ENCODE data around the gene RHBDL2. TPM values are rescaled to one million over a fixed set of nuclear protein-coding genes. Genes with fewer than 3 reads are reported as not detected.

Gene RHBDL2
- total RNA-seq, 1 donor, result 0.72 TPM

GRCh38 chr1:38891753-38892152 lies 49.9 kb downstream of the RHBDL2 start:
- TF ChIP-seq CTCF (IDR thresholded peaks at IDR 0.05; ENCODE audit: extremely low read depth, low read depth, low read length), result peak; percentile 11
- no peaks in the 10 kb centered on the region for H3K27me3 ChIP-seq (ENCODE audit: insufficient read depth, low read length)
- no peak overlapping the region for H2AFZ ChIP-seq (ENCODE audit: low read length)
- H3K4me1 ChIP-seq (ENCODE audit: insufficient read depth, low read length), result no peaks in the 10 kb centered on the region
- no peaks in the 10 kb centered on the region for H4K20me1 ChIP-seq (ENCODE audit: insufficient read depth, low read length)
- H3K9me3 ChIP-seq (ENCODE audit: low read depth, low read length), result no peaks in the 10 kb centered on the region
- no peaks in the 10 kb centered on the region for H3K36me3 ChIP-seq (ENCODE audit: insufficient read depth, low read length)
- H3K27ac ChIP-seq (ENCODE audit: low read depth, low read length), result no peak overlapping the region
- no peak overlapping the region for H3K4me3 ChIP-seq (ENCODE audit: insufficient read depth, low read length)
- H3K4me2 ChIP-seq (ENCODE audit: insufficient read depth, low read length), result no peak overlapping the region
- peak; percentile 38 for DNase-seq (ENCODE audit: insufficient read length, low spot score, missing footprints)
- no peaks in the 10 kb centered on the region for H3K79me2 ChIP-seq (ENCODE audit: insufficient read depth, low read length)

- Histone ChIP-seq H3K9me3 (ENCODE audit: low read depth, low read length) (no peaks in the 10 kb centered on the region), H3K36me3 (ENCODE audit: insufficient read depth, low read length) (no peaks in the 10 kb centered on the region), H3K79me2 (ENCODE audit: insufficient read depth, low read length) (no peaks in the 10 kb centered on the region), H3K4me1 (ENCODE audit: insufficient read depth, low read length) (no peaks in the 10 kb centered on the region), H3K4me3 (ENCODE audit: insufficient read depth, low read length) (no peak overlapping the region), H3K27me3 (ENCODE audit: insufficient read depth, low read length) (no peaks in the 10 kb centered on the region), H4K20me1 (ENCODE audit: insufficient read depth, low read length) (no peaks in the 10 kb centered on the region), H3K4me2 (ENCODE audit: insufficient read depth, low read length) (no peak overlapping the region), H2AFZ (ENCODE audit: low read length) (no peak overlapping the region), H3K27ac (ENCODE audit: low read depth, low read length) (no peak overlapping the region)
- DNase-seq (ENCODE audit: insufficient read length, low spot score, missing footprints), result no peak
- no peak for TF ChIP-seq CTCF (IDR thresholded peaks at IDR 0.05; ENCODE audit: extremely low read depth, low read depth, low read length)
Observed at GRCh38 chr1:38889589-38889988, 52.0 kb downstream of the RHBDL2 start.

GRCh38 chr1:38888423-38889333 lies 53.0 kb downstream of the RHBDL2 start:
- H3K4me3 ChIP-seq (ENCODE audit: insufficient read depth, low read length), result no peak overlapping the region
- no peak for TF ChIP-seq CTCF (IDR thresholded peaks at IDR 0.05; ENCODE audit: extremely low read depth, low read depth, low read length)
- H2AFZ ChIP-seq (ENCODE audit: low read length), result no peak overlapping the region
- no peak for DNase-seq (ENCODE audit: insufficient read length, low spot score, missing footprints)
- H3K27me3 ChIP-seq (ENCODE audit: insufficient read depth, low read length), result no peaks in the 10 kb centered on the region
- no peaks in the 10 kb centered on the region for H3K79me2 ChIP-seq (ENCODE audit: insufficient read depth, low read length)
- H3K4me1 ChIP-seq (ENCODE audit: insufficient read depth, low read length), result no peaks in the 10 kb centered on the region
- H3K36me3 ChIP-seq (ENCODE audit: insufficient read depth, low read length), result no peaks in the 10 kb centered on the region
- H3K27ac ChIP-seq (ENCODE audit: low read depth, low read length), result no peak overlapping the region
- H3K4me2 ChIP-seq (ENCODE audit: insufficient read depth, low read length), result no peak overlapping the region
- H4K20me1 ChIP-seq (ENCODE audit: insufficient read depth, low read length), result no peaks in the 10 kb centered on the region
- no peaks in the 10 kb centered on the region for H3K9me3 ChIP-seq (ENCODE audit: low read depth, low read length)

- Histone ChIP-seq H3K4me2 (ENCODE audit: insufficient read depth, low read length) (no peak overlapping the region), H4K20me1 (ENCODE audit: insufficient read depth, low read length) (no peaks in the 10 kb centered on the region), H3K27me3 (ENCODE audit: insufficient read depth, low read length) (no peaks in the 10 kb centered on the region), H3K4me3 (ENCODE audit: insufficient read depth, low read length) (no peak overlapping the region), H3K36me3 (ENCODE audit: insufficient read depth, low read length) (no peaks in the 10 kb centered on the region), H3K9me3 (ENCODE audit: low read depth, low read length) (no peaks in the 10 kb centered on the region), H3K79me2 (ENCODE audit: insufficient read depth, low read length) (peaks cover 5% of the 10 kb centered on the region), H3K4me1 (ENCODE audit: insufficient read depth, low read length) (no peaks in the 10 kb centered on the region), H2AFZ (ENCODE audit: low read length) (no peak overlapping the region), H3K27ac (ENCODE audit: low read depth, low read length) (no peak overlapping the region)
- no peak for TF ChIP-seq CTCF (IDR thresholded peaks at IDR 0.05; ENCODE audit: extremely low read depth, low read depth, low read length)
- DNase-seq (ENCODE audit: insufficient read length, low spot score, missing footprints), result peak; percentile 61
Observed at GRCh38 chr1:38885092-38885491, 56.5 kb downstream of the RHBDL2 start.

Data from osteoblast (primary cell).